Neural progenitor cell (in vitro differentiated cells): ENCODE results near the gene MARCO. TPM values are rescaled to one million over a fixed set of nuclear protein-coding genes. Genes with fewer than 3 reads are reported as not detected.

ENCODE experiments used
- DNase-seq: peaks from one replicate; pipeline ENCODE4 v3.0.0-alpha.2; 2016; ENCODE audit warnings: low spot score
- H2AFZ ChIP-seq: fragments of 200-600 bp; sonication (generic); replicated peaks from 2 replicates; pipeline ENCODE4 v1.6.1; 2016; ENCODE audit warnings: antibody characterized with exemption
- H3F3A ChIP-seq: fragments of 200-600 bp; sonication (generic); 2 replicates; pipeline ENCODE4 v1.6.1; 2016; ENCODE audit warnings: antibody characterized with exemption, low read depth
- H3K27ac ChIP-seq: fragments of 200-600 bp; sonication (generic); 2 replicates; pipeline ENCODE4 v1.5.1; 2016; ENCODE audit warnings: mild to moderate bottlenecking
- H3K27me3 ChIP-seq: fragments of 200-600 bp; sonication (generic); 2 replicates; pipeline ENCODE4 v1.6.1; 2016; ENCODE audit warnings: mild to moderate bottlenecking, moderate library complexity
- H3K36me3 ChIP-seq: fragments of 200-600 bp; sonication (generic); 2 replicates; pipeline ENCODE4 v1.5.1; 2016
- H3K4me1 ChIP-seq: fragments of 200-600 bp; sonication (generic); 2 replicates; pipeline ENCODE4 v1.6.1; 2016; ENCODE audit warnings: mixed run types
- H3K4me2 ChIP-seq: fragments of 200-600 bp; sonication (generic); 2 replicates; pipeline ENCODE4 v1.6.1; 2016
- H3K4me3 ChIP-seq: fragments of 200-600 bp; sonication (generic); 2 replicates; pipeline ENCODE4 v1.5.1; 2016
- H3K79me2 ChIP-seq: fragments of 200-600 bp; sonication (generic); 2 replicates; pipeline ENCODE4 v1.6.1; 2016; ENCODE audit warnings: low read depth
- H3K9ac ChIP-seq: fragments of 200-600 bp; sonication (generic); 2 replicates; pipeline ENCODE4 v1.6.1; 2016
- H3K9me3 ChIP-seq: fragments of 200-600 bp; sonication (generic); 2 replicates; pipeline ENCODE4 v1.5.1; 2016; ENCODE audit warnings: low read depth
- H4K20me1 ChIP-seq: fragments of 200-600 bp; sonication (generic); 2 replicates; pipeline ENCODE4 v1.6.1; 2016; ENCODE audit warnings: low read depth
- H3K27ac Mint-ChIP-seq: 3 replicates; pipeline ENCODE4 v1.8.0; 2021; ENCODE audit warnings: mixed read lengths
- H3K27me3 Mint-ChIP-seq: 2 replicates; pipeline ENCODE4 v1.8.0; 2022; ENCODE audit warnings: low read depth, mild to moderate bottlenecking, inconsistent platforms, moderate library complexity, mixed read lengths; ENCODE audit not compliant: insufficient read depth
- H3K36me3 Mint-ChIP-seq: 3 replicates; pipeline ENCODE4 v1.8.0; 2021; ENCODE audit warnings: mixed read lengths
- H3K4me1 Mint-ChIP-seq: 3 replicates; pipeline ENCODE4 v1.8.0; 2021; ENCODE audit warnings: mixed read lengths
- H3K4me3 Mint-ChIP-seq: 3 replicates; pipeline ENCODE4 v1.8.0; 2021; ENCODE audit warnings: mild to moderate bottlenecking, moderate library complexity, mixed read lengths
- H3K9me3 Mint-ChIP-seq: 3 replicates; pipeline ENCODE4 v1.8.0; 2020; ENCODE audit warnings: mixed read lengths
- EZH2 ChIP-seq: fragments of 200-600 bp; sonication (generic); IDR thresholded peaks from 2 replicates; pipeline ENCODE4 v1.6.1; 2017; ENCODE audit warnings: antibody characterized with exemption, mild to moderate bottlenecking, moderate library complexity
- EZH2phosphoT487 ChIP-seq: fragments of 200-600 bp; sonication (generic); IDR thresholded peaks from 2 replicates; pipeline ENCODE4 v1.6.1; 2017; ENCODE audit warnings: antibody characterized with exemption
- total RNA-seq: library from RNA; depleted of rRNA; stranded (reverse); fragments of >200 nt; gene quantifications from 2 replicates; pipeline ENCODE4 v1.2.3, GENCODE V29; 2015; ENCODE audit warnings: low replicate concordance
- TF ChIP-seq, protein P1 (sequence below): fragments of 200-600 bp; sonication (generic); IDR thresholded peaks from 2 replicates; pipeline ENCODE4 v1.5.1; 2017; ENCODE audit warnings: antibody characterized with exemption, mild to moderate bottlenecking

MARCO gene
- total RNA-seq, 1 donor from 2014 or later: not detected

GRCh38 chr2:118923371-118923770, 18.6 kb upstream of the MARCO start:
- Histone ChIP-seq H3K36me3 (no peaks in the 10 kb centered on the region), H3K9ac (no peak overlapping the region), H3K4me1 (no peaks in the 10 kb centered on the region), H3K4me2 (no peak overlapping the region), H3K4me3 (no peak overlapping the region), H3K27me3 (no peaks in the 10 kb centered on the region), H2AFZ (no peak overlapping the region), H3K27ac (no peak overlapping the region), H3K9me3 (no peaks in the 10 kb centered on the region), H4K20me1 (no peaks in the 10 kb centered on the region), H3F3A (no peaks in the 10 kb centered on the region), H3K79me2 (no peaks in the 10 kb centered on the region)
- no peak for DNase-seq
- Mint-ChIP-seq H3K27ac (no peak overlapping the region), H3K9me3 (no peaks in the 10 kb centered on the region), H3K4me1 (no peaks in the 10 kb centered on the region), H3K4me3 (no peak overlapping the region), H3K36me3 (no peaks in the 10 kb centered on the region), H3K27me3 (no peaks in the 10 kb centered on the region)
- TF ChIP-seq EZH2phosphoT487: no peak
- TF ChIP-seq EZH2: no peak
- TF ChIP-seq, protein P1, sequence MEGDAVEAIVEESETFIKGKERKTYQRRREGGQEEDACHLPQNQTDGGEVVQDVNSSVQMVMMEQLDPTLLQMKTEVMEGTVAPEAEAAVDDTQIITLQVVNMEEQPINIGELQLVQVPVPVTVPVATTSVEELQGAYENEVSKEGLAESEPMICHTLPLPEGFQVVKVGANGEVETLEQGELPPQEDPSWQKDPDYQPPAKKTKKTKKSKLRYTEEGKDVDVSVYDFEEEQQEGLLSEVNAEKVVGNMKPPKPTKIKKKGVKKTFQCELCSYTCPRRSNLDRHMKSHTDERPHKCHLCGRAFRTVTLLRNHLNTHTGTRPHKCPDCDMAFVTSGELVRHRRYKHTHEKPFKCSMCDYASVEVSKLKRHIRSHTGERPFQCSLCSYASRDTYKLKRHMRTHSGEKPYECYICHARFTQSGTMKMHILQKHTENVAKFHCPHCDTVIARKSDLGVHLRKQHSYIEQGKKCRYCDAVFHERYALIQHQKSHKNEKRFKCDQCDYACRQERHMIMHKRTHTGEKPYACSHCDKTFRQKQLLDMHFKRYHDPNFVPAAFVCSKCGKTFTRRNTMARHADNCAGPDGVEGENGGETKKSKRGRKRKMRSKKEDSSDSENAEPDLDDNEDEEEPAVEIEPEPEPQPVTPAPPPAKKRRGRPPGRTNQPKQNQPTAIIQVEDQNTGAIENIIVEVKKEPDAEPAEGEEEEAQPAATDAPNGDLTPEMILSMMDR: no peak

DNA sequence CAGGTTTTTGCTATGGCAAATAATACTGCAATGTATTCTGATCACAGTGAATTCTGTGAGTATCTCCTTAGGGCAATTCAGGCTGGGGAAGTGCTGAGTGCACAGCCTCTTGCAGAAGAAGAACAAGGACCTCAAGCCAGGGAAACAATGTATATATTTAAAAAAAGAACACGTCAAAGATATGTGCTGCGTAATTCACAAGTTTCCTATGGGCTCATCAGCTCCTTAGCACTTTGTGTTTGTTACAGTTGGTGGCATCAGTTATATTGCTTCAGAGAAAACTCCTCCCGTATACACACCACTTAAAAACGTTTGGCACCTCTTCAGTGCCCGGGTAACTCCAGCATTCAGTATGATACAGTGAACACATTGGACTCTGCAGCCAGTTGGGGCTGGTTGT, 16.5 kb upstream of the MARCO start:
- Mint-ChIP-seq H3K27me3 (no peaks in the 10 kb centered on the region), H3K4me1 (no peaks in the 10 kb centered on the region), H3K4me3 (no peak overlapping the region), H3K9me3 (peaks cover 4% of the 10 kb centered on the region), H3K27ac (no peak overlapping the region), H3K36me3 (no peaks in the 10 kb centered on the region)
- no peak for DNase-seq
- no peaks in the 10 kb centered on the region for H3K4me1 ChIP-seq
- no peaks in the 10 kb centered on the region for H3K9me3 ChIP-seq
- no peaks in the 10 kb centered on the region for H3K36me3 ChIP-seq
- no peak overlapping the region for H3K27ac ChIP-seq
- no peak overlapping the region for H3K9ac ChIP-seq
- no peak overlapping the region for H3K4me2 ChIP-seq
- no peaks in the 10 kb centered on the region for H3F3A ChIP-seq
- TF ChIP-seq, protein P1: no peak
- TF ChIP-seq EZH2 (no peak), EZH2phosphoT487 (no peak)
- no peaks in the 10 kb centered on the region for H4K20me1 ChIP-seq
- no peaks in the 10 kb centered on the region for H3K79me2 ChIP-seq
- H3K4me3 ChIP-seq: no peak overlapping the region
- no peak overlapping the region for H2AFZ ChIP-seq
- no peaks in the 10 kb centered on the region for H3K27me3 ChIP-seq

DNA sequence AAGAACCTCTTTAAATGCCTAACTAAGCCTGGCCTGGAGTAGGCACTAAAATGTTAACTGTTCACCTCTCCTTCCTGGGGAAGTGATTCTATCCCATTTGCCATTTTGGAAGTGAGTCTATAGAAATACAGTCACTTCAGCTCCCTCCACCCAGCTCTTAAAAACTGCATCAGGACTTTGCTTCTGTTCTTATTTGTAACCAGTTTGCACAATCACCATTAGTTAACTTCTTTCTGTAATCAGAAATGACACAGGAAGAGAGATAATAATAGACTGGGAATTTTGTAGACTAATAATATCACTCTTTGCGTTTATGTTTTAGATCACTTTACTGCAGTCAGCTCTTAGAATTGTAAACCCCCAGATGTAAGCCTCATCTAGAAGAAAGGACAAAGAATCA, 16.0 kb upstream of the MARCO start:
- TF ChIP-seq EZH2phosphoT487 (no peak), EZH2 (no peak)
- TF ChIP-seq, protein P1: no peak
- peaks cover 6% of the 10 kb centered on the region for H3K9me3 Mint-ChIP-seq
- Histone ChIP-seq H3K9me3 (no peaks in the 10 kb centered on the region), H2AFZ (no peak overlapping the region), H3K4me1 (no peaks in the 10 kb centered on the region), H3K9ac (no peak overlapping the region), H4K20me1 (no peaks in the 10 kb centered on the region), H3K79me2 (no peaks in the 10 kb centered on the region), H3K36me3 (no peaks in the 10 kb centered on the region), H3K27ac (no peak overlapping the region), H3K4me3 (no peak overlapping the region), H3K27me3 (no peaks in the 10 kb centered on the region), H3K4me2 (no peak overlapping the region), H3F3A (no peaks in the 10 kb centered on the region)
- H3K27ac Mint-ChIP-seq: no peak overlapping the region
- DNase-seq: no peak
- H3K4me1 Mint-ChIP-seq: no peaks in the 10 kb centered on the region
- no peaks in the 10 kb centered on the region for H3K36me3 Mint-ChIP-seq
- no peak overlapping the region for H3K4me3 Mint-ChIP-seq
- no peaks in the 10 kb centered on the region for H3K27me3 Mint-ChIP-seq
